Thyroid gland (tissue), 4 donors: ENCODE measurements around the gene EFCAB5. TPM values are rescaled to one million over a fixed set of nuclear protein-coding genes. Genes with fewer than 3 reads are reported as not detected.

ENCODE experiments used
- DNase-seq, 2 donors: peaks; one replicate each; pipeline ENCODE4 v3.0.0-alpha.2; 2019
- H3K27ac ChIP-seq, 3 donors: fragments of 200-600 bp; sonication (generic); 1 replicate in 2 of 3; 2 replicates in 1 of 3; pipeline ENCODE4 v1.5.1; 2016 to 2019; ENCODE audit warnings: mild to moderate bottlenecking in 1 of 3, moderate library complexity in 1 of 3
- H3K27me3 ChIP-seq: fragments of 200-600 bp; sonication (generic); one replicate; pipeline ENCODE4 v1.5.1; 2019
- H3K36me3 ChIP-seq, 2 donors: fragments of 200-600 bp; sonication (generic); one replicate each; pipeline ENCODE4 v1.5.1; 2016 to 2019
- H3K4me1 ChIP-seq, 2 donors: fragments of 200-600 bp; sonication (generic); one replicate each; pipeline ENCODE4 v1.5.1; 2017 to 2019
- H3K4me3 ChIP-seq, 3 donors: fragments of 200-600 bp; sonication (generic); replicated peaks in 1 of 3; 1 replicate in 2 of 3; 2 replicates in 1 of 3; pipeline ENCODE4 v1.5.1; 2016; ENCODE audit warnings: mild to moderate bottlenecking in 1 of 3
- H3K9me3 ChIP-seq: fragments of 200-600 bp; sonication (generic); one replicate; pipeline ENCODE4 v1.5.1; 2017
- CTCF ChIP-seq, 6 experiments: fragments of 200-600 bp in 3 of 6; fragments of 450-650 bp in 3 of 6; sonication (generic) in 3 of 6; IDR thresholded peaks; one replicate each; pipeline ENCODE4 v1.5.1; 2016 to 2019; ENCODE audit warnings: antibody characterized with exemption in 6 of 6, mild to moderate bottlenecking in 2 of 6, inconsistent platforms in 1 of 6, moderate library complexity in 1 of 6
- POLR2A ChIP-seq, 2 donors: fragments of 450-650 bp; IDR thresholded peaks; one replicate each; pipeline ENCODE4 v1.6.1; 2017; ENCODE audit warnings: antibody characterized with exemption in 2 of 2, mild to moderate bottlenecking in 2 of 2, moderate library complexity in 1 of 2
- WGBS, 2 donors: methylation state at CpG; one replicate each; pipeline ENCODE4 v1.1.5; 2017; 5-methylcytosine and 5-hydroxymethylcytosine counted together
- intact Hi-C: fragments of 100-400 bp; cut with DNase I; formaldehyde crosslinking; loops from one replicate; pipeline ENCODE4 v1.15.1; 2023
- total RNA-seq, 4 donors: library from RNA; depleted of rRNA; stranded (reverse); fragments of >200 nt; gene quantifications; one replicate each; pipeline ENCODE4 v1.2.3, GENCODE V29; 2016

The EFCAB5 gene
- total RNA-seq, 4 donors from 2014 or later: 0.56 to 0.98 TPM; not detected in 2

- intact Hi-C loops: no loop called here
- no peak overlapping the region for H3K4me3 ChIP-seq
- no peaks in the 10 kb centered on the region for H3K4me1 ChIP-seq
- DNase-seq: no peak
- no peaks in the 10 kb centered on the region for H3K36me3 ChIP-seq
- no peaks in the 10 kb centered on the region for H3K27me3 ChIP-seq
- no peak overlapping the region for H3K27ac ChIP-seq
- WGBS, 2 donors: 94% methylated on average over 16 of the region's 16 CpGs
- H3K9me3 ChIP-seq: no peaks in the 10 kb centered on the region
- TF ChIP-seq POLR2A (IDR thresholded peaks at IDR 0.05): no peak
- TF ChIP-seq CTCF (IDR thresholded peaks at IDR 0.05): no peak
Measured at GRCh38 chr17:30068465-30068864, 127.0 kb downstream of the EFCAB5 start.

- DNase-seq: no peak
- no peaks in the 10 kb centered on the region for H3K36me3 ChIP-seq
- H3K27me3 ChIP-seq: no peaks in the 10 kb centered on the region
- WGBS, 2 donors: 86 to 87% methylated on average over 2 of the region's 2 CpGs
- no peak for TF ChIP-seq CTCF (IDR thresholded peaks at IDR 0.05)
- TF ChIP-seq POLR2A (IDR thresholded peaks at IDR 0.05): no peak
- intact Hi-C loops: no loop called here
- no peaks in the 10 kb centered on the region for H3K4me1 ChIP-seq
- no peak overlapping the region for H3K4me3 ChIP-seq
- H3K9me3 ChIP-seq: no peaks in the 10 kb centered on the region
- no peak overlapping the region for H3K27ac ChIP-seq
Measured at GRCh38 chr17:30074254-30074653, 132.8 kb downstream of the EFCAB5 start.

GRCh38 chr17:30074730-30075129 is 133.3 kb downstream of the EFCAB5 start:
- Histone ChIP-seq H3K4me1 (no peaks in the 10 kb centered on the region), H3K27ac (no peak overlapping the region), H3K9me3 (no peaks in the 10 kb centered on the region), H3K36me3 (no peaks in the 10 kb centered on the region), H3K27me3 (no peaks in the 10 kb centered on the region), H3K4me3 (no peak overlapping the region)
- DNase-seq: no peak
- WGBS, 2 donors: 90 to 92% methylated on average over 2 of the region's 2 CpGs
- TF ChIP-seq POLR2A (IDR thresholded peaks at IDR 0.05): no peak
- no peak for TF ChIP-seq CTCF (IDR thresholded peaks at IDR 0.05)
- intact Hi-C loops: no loop called here

DNA sequence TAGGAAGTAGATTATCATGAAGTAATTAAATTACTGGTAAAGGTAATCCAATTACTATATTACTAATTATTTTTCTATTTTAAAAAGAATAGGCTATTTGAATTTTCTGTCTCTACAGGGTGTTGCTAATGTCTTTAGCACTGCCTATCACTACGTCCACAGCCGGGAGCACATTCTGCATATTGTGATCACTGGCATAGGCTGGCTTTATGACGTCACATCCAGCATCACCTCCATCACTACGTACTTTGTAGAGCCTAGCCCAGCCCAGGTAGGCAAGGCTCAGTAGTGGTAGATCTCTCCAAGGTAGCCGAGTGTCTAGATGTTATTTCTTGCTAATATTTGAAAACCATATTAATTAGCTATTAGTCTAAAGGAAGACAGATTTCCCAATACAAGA is 141.3 kb downstream of the EFCAB5 start:
- Histone ChIP-seq H3K27me3 (no peaks in the 10 kb centered on the region), H3K4me3 (no peak overlapping the region), H3K36me3 (no peaks in the 10 kb centered on the region), H3K4me1 (no peaks in the 10 kb centered on the region), H3K27ac (no peak overlapping the region), H3K9me3 (no peaks in the 10 kb centered on the region)
- intact Hi-C loops: no loop called here
- TF ChIP-seq POLR2A (IDR thresholded peaks at IDR 0.05): no peak
- TF ChIP-seq CTCF (IDR thresholded peaks at IDR 0.05): no peak
- 94 to 97% methylated on average over 5 of the region's 5 CpGs for WGBS, 2 donors
- no peak for DNase-seq

- no peak overlapping the region for H3K4me3 ChIP-seq
- H3K27me3 ChIP-seq: no peaks in the 10 kb centered on the region
- TF ChIP-seq CTCF (IDR thresholded peaks at IDR 0.05) (no peak), POLR2A (IDR thresholded peaks at IDR 0.05) (no peak)
- no peak overlapping the region for H3K27ac ChIP-seq
- no peaks in the 10 kb centered on the region for H3K9me3 ChIP-seq
- no peaks in the 10 kb centered on the region for H3K4me1 ChIP-seq
- no peaks in the 10 kb centered on the region for H3K36me3 ChIP-seq
- 24 to 26% methylated on average over 6 of the region's 6 CpGs for WGBS, 2 donors
- peak; percentile 61 to 66 for DNase-seq
- intact Hi-C loops: no loop called here
Measured at GRCh38 chr17:30084788-30085187, 143.4 kb downstream of the EFCAB5 start.
